ENCODE measurements around the gene KCNB1.
A peak's percentile ranks its signal among the peaks of the same experiment; 100 is the strongest.

Gene KCNB1

GRCh38 chr20:49406666-49407065 is 75.8 kb downstream of the KCNB1 start:
- no peak for DNase-seq

DNA sequence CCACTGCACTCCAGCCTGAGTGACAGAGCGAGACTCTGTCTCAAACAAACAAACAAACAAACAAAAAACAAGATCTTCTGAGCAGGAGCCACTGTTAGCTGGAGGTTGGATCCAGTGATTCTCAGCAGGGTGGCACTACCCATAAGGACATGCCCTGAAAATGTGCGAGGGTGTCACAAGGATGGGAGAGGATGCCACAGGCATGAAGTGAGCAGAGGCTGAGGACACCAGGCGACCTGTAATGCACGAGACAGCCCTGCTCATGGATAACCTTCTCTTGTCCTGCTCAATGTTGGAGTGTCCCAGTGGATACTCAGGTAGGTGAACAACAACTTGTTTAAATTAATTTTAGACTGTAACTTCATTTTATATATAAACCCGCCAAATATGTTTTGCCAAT is 76.8 kb downstream of the KCNB1 start:
- no peak for DNase-seq

- DNase-seq, result no peak
Observed at GRCh38 chr20:49405062-49405683, 77.3 kb downstream of the KCNB1 start.

- DNase-seq, result no peak
Observed at GRCh38 chr20:49404461-49404860, 78.0 kb downstream of the KCNB1 start.

- no peak for DNase-seq
Observed at GRCh38 chr20:49403911-49404310, 78.6 kb downstream of the KCNB1 start.

- no peak for DNase-seq
Observed at GRCh38 chr20:49403012-49403411, 79.5 kb downstream of the KCNB1 start.

- no peak for DNase-seq
Observed at GRCh38 chr20:49400904-49401303, 81.6 kb downstream of the KCNB1 start.

DNA sequence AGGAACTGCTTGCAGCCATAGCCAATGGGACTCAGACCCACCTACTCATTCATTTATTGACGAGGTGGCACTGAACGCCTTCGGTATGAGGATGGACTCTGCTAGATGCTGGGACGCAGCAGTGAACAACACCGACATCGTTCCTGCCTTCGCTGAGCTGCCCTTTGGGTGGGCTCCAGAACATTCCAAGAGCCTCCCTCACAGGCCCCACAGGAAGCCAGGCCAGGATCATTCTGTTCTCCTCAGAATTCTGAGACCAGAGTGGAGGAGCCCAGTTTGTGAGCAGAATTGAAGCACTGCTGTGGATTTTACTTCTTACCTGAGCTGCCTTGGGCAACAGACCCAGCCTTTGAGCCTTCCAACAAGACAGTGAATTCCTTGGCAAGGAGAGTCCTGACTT is 82.1 kb downstream of the KCNB1 start:
- DNase-seq, result no peak

GRCh38 chr20:49399329-49399728 is 83.1 kb downstream of the KCNB1 start:
- DNase-seq, result no peak

GRCh38 chr20:49398401-49399144 is 83.9 kb downstream of the KCNB1 start:
- DNase-seq, result no peak

- no peak for DNase-seq
Observed at GRCh38 chr20:49397525-49397924, 84.9 kb downstream of the KCNB1 start.

GRCh38 chr20:49396230-49396629 is 86.2 kb downstream of the KCNB1 start:
- no peak for DNase-seq

DNA sequence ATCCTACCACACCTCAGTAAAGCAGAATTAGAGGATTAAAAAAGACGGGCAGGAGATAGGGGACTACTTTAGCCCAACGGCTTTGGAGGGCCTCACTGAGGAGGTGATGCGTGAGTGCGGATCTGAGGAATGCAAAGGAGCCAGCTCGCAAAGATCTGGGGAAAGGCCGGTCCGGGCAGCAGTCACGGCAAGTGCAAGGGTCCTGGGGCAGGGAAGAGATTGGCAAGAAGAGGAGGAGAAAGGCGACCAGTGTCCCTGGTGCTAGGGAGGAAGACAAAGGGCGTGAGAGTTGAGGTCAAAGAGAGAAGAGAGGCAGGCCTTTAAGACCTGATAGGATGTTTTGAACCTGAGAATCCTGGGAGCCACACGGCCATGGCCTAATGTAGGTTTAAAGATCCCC is 86.8 kb downstream of the KCNB1 start:
- no peak for DNase-seq

DNA sequence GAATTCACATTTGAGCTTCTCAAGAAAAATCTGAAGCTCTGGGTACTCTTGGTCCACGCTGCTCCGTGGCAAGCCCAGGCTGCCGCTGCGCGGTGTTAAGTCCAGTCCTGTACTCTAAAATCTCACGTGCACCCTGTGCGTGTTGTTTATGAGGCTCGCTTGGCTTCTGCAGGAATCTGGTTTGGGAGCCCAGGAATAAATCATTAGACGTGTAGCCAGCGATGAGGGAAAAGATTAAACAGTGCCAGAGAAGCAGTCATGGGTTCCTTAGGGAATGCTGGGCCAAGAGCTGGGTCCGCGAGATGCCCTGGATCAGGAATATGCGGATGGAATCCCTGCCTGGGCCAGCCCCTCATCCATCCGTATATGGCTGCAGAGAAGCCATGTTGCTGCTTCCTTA is 87.3 kb downstream of the KCNB1 start:
- no peak for DNase-seq

GRCh38 chr20:49394757-49395156 is 87.7 kb downstream of the KCNB1 start:
- DNase-seq, result no peak

GRCh38 chr20:49394264-49394663 is 88.2 kb downstream of the KCNB1 start:
- no peak for DNase-seq

GRCh38 chr20:49393803-49394202 is 88.7 kb downstream of the KCNB1 start:
- no peak for DNase-seq

GRCh38 chr20:49392745-49393144 is 89.7 kb downstream of the KCNB1 start:
- DNase-seq, result no peak

DNA sequence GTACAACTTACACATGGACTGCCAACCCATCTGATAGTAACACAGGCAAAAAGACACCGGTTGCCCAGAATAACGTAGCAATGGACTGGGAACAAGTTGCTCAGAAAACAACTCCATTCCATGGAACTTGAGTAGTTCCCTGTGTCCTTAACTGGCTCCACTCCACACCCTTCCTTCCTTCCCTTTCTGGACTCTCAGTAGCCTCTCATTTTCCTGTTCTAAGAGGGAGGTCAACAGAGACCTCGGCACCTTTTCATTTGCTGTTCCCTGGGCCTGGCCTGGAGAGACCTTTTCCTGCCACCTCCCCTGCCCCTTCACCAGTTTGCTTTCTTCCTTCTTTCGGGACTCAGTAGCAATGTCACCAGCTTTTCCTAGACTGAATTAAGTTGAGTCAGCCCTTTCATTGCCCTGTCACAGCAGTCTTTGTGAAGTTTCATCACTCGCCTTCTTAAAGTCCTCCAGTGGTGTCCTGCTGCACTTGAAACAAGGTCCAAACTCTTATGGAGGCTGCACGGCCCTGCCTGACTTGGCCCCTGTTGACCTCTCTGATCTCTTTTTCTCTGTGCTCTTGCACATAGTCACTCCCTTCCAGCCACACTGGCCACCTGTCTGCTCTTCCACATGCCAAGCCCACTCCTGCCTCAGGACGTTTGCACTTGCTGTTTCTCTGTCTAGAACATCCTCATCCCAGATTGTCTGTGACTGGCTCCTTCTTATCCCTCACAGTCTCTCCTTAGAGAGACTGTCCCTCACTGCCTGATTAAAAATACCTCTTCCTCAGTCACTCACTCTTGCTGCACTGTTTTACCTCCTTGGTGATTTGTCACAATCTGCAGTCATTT is 90.8 kb downstream of the KCNB1 start:
- DNase-seq, result no peak

DNA sequence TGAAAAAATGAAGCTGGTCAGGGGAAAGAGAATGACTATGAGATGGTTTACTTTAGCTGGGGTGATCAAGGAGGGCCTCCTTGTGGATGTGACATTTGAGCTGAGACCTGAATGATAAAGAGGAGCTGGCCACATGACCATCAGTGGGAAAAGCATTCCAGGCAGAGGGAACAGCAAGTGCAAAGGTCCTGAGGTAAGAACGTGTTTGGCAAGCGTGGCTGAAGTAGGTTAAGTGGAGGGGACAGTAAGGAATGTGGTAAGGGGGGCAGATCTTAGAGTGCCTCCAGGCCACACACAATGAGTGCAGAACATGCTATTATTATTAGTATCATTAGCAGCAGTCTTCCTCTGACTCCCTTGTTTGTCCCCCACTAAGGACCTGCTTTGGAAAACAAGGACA is 92.6 kb downstream of the KCNB1 start:
- no peak for DNase-seq

GRCh38 chr20:49388744-49389143 is 93.7 kb downstream of the KCNB1 start:
- DNase-seq, result no peak

- no peak for DNase-seq
Observed at GRCh38 chr20:49387581-49387939, 94.9 kb downstream of the KCNB1 start.

- DNase-seq, result peak; percentile 84
Observed at GRCh38 chr20:49386848-49387580, 95.5 kb downstream of the KCNB1 start.
